Karpas-422 (cell line): ENCODE results near the gene PDXK. TPM values are rescaled to one million over a fixed set of nuclear protein-coding genes. Genes with fewer than 3 reads are reported as not detected.
"Not testable (repeated sequence)": the region's sequence is repeated elsewhere in the genome, so short reads cannot be mapped to it uniquely, and the experiment has no call there.

Source experiments
- DNase-seq: peaks from one replicate; pipeline ENCODE4 v3.0.0-alpha.2; 2015
- H2AFZ ChIP-seq: fragments of 200-600 bp; sonication (generic); 2 replicates; pipeline ENCODE4 v1.6.1; 2014; ENCODE audit warnings: antibody characterized with exemption, low read length, mixed read lengths
- H3K27ac ChIP-seq: fragments of 200-600 bp; sonication (generic); 2 replicates; pipeline ENCODE4 v1.5.1; 2014; ENCODE audit warnings: mild to moderate bottlenecking, low read length, moderate library complexity
- H3K27me3 ChIP-seq: fragments of 200-600 bp; sonication (generic); 2 replicates; pipeline ENCODE4 v1.6.1; 2014; ENCODE audit warnings: low read length, mixed read lengths
- H3K36me3 ChIP-seq: fragments of 200-600 bp; sonication (generic); 2 replicates; pipeline ENCODE4 v1.6.1; 2014; ENCODE audit warnings: low read length, mixed read lengths; ENCODE audit not compliant: insufficient read depth
- H3K4me1 ChIP-seq: fragments of 200-600 bp; sonication (generic); 2 replicates; pipeline ENCODE4 v1.6.1; 2014; ENCODE audit warnings: mild to moderate bottlenecking, low read length, mixed read lengths
- H3K4me2 ChIP-seq: fragments of 200-600 bp; sonication (generic); 2 replicates; pipeline ENCODE4 v1.6.1; 2014; ENCODE audit warnings: low read length, low read depth, mild to moderate bottlenecking; ENCODE audit not compliant: poor library complexity, severe bottlenecking
- H3K4me3 ChIP-seq: fragments of 200-600 bp; sonication (generic); 2 replicates; pipeline ENCODE4 v1.5.1; 2014; ENCODE audit warnings: mild to moderate bottlenecking, antibody characterized with exemption, low read length, mixed read lengths
- H3K79me2 ChIP-seq: fragments of 200-600 bp; sonication (generic); 2 replicates; pipeline ENCODE4 v1.6.1; 2014; ENCODE audit warnings: mild to moderate bottlenecking, low read length, mixed read lengths
- H3K9ac ChIP-seq: fragments of 200-600 bp; sonication (generic); 2 replicates; pipeline ENCODE4 v1.6.0; 2014; ENCODE audit warnings: low read length
- H3K9me2 ChIP-seq: fragments of 200-600 bp; sonication (generic), shearing (Covaris generic); replicated peaks from 2 replicates; pipeline ENCODE4 v1.6.0; 2014; ENCODE audit warnings: mild to moderate bottlenecking, low read length, moderate library complexity; ENCODE audit not compliant: insufficient read depth
- H3K9me3 ChIP-seq: fragments of 300-700, 200-600 bp; sonication (generic); 2 replicates; pipeline ENCODE4 v1.6.1; 2014; ENCODE audit warnings: low read length, mixed read lengths
- H4K20me1 ChIP-seq: fragments of 200-600 bp; sonication (generic); 2 replicates; pipeline ENCODE4 v1.6.1; 2014; ENCODE audit warnings: mild to moderate bottlenecking, antibody characterized with exemption, low read length, low read depth; ENCODE audit not compliant: insufficient read depth
- total RNA-seq: library from RNA; depleted of rRNA; stranded (reverse); fragments of >200 nt; shearing (Covaris generic); gene quantifications from 2 replicates; pipeline ENCODE4 v1.2.3, GENCODE V29; 2014; ENCODE audit warnings: low replicate concordance

Gene PDXK
- total RNA-seq, 1 experiment from 2014 or later: 44.7 TPM

DNA sequence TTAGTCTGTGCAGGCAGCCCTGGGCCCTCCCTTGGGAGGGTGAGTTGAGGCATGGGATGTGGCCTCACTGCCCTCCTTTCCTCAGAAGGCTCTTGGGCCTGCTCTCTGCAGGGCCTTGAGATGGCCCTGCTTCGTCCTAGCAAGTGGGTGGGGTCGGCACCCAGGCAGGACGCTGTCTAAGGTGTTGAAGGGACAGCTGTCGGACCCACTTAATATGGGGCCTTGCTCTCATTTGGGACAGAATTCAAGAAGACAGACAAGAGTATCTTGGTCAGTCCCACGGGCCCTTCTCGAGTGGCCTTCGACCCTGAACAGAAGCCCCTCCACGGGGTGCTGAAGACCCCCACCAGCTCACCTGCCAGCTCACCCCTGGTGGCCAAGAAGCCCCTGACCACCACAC is 26.0 kb upstream of the PDXK start:
- peaks cover 37% of the 10 kb centered on the region for H3K36me3 ChIP-seq

DNA sequence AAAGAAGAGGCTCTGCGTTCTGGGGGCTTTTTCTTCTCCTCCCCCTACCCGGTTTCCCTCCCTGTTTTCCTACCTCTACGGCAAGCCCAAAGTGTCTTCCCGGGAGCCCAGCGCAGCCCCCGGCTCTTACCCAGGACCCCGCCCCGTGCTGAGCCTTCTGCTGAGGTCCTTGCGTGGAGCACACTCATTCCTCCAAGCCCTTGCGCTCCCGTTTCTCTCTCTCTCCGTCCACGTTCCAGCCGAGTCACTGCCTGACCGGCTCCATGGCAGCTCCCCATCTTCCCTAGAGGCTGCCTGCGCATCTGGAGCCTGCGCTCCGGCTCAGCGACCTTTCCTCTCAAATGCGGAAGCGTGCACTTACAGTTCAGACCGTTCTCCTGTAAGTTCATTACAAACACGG is 24.9 kb upstream of the PDXK start:
- Histone ChIP-seq H3K9ac (no peak overlapping the region), H2AFZ (no peak overlapping the region), H4K20me1 (no peaks in the 10 kb centered on the region), H3K4me2 (no peak overlapping the region), H3K27ac (no peak overlapping the region), H3K4me1 (no peaks in the 10 kb centered on the region), H3K9me2 (no peaks in the 10 kb centered on the region), H3K79me2 (no peaks in the 10 kb centered on the region), H3K36me3 (peaks cover 30% of the 10 kb centered on the region; the same call in 1 of the 2 replicates), H3K9me3 (no peaks in the 10 kb centered on the region), H3K27me3 (no peaks in the 10 kb centered on the region), H3K4me3 (no peak overlapping the region)
- DNase-seq: no peak

More for the DNA sequence above, 26.0 kb upstream of the PDXK start:
- Histone ChIP-seq H2AFZ (no peak overlapping the region), H4K20me1 (no peaks in the 10 kb centered on the region), H3K4me1 (no peaks in the 10 kb centered on the region), H3K4me3 (no peak overlapping the region), H3K9ac (no peak overlapping the region), H3K4me2 (no peak overlapping the region), H3K79me2 (no peaks in the 10 kb centered on the region), H3K27ac (no peak overlapping the region), H3K27me3 (no peaks in the 10 kb centered on the region), H3K9me3 (no peaks in the 10 kb centered on the region), H3K9me2 (no peaks in the 10 kb centered on the region)
- no peak for DNase-seq

DNA sequence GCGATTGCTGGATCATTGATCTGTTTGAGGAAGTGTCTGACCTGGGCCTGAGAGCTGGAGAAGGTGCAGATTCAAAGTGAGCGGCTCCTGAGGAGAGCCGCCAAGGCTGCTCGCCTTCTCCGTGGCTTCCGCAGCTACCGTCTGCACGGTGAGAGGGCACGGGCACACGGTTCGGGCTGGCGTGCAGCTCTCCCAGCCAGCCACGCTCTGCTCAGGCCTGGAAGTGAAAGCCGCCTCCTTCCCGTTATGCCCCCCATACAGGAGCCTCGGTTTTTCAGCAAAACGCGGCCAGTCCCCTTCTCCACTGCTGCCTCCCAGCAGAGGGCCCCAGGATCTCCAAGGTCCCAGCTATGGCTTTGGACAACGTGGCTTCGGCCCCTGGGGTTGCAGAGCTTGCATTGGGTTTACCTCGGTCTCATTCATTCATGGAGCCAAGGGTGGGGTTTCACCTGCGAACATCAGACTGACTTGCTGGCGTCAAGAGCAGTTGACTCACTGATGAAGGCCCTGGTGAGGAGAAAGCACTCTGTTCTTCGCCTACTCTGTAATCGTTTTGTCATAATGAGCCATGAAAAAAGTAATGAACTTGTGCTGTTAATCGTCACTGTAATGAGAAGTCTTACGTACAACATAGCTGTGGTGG is 24.4 kb upstream of the PDXK start:
- H3K9ac ChIP-seq: no peak overlapping the region
- H3K9me2 ChIP-seq: no peaks in the 10 kb centered on the region
- H3K4me1 ChIP-seq: no peaks in the 10 kb centered on the region
- no peaks in the 10 kb centered on the region for H3K27me3 ChIP-seq
- H3K27ac ChIP-seq: no peak overlapping the region
- H3K36me3 ChIP-seq: peaks cover 30% of the 10 kb centered on the region; the same call in 1 of the 2 replicates
- no peaks in the 10 kb centered on the region for H3K9me3 ChIP-seq
- no peaks in the 10 kb centered on the region for H3K79me2 ChIP-seq
- H4K20me1 ChIP-seq: no peaks in the 10 kb centered on the region
- H3K4me2 ChIP-seq: no peak overlapping the region
- no peak for DNase-seq
- no peak overlapping the region for H2AFZ ChIP-seq
- no peak overlapping the region for H3K4me3 ChIP-seq

DNA sequence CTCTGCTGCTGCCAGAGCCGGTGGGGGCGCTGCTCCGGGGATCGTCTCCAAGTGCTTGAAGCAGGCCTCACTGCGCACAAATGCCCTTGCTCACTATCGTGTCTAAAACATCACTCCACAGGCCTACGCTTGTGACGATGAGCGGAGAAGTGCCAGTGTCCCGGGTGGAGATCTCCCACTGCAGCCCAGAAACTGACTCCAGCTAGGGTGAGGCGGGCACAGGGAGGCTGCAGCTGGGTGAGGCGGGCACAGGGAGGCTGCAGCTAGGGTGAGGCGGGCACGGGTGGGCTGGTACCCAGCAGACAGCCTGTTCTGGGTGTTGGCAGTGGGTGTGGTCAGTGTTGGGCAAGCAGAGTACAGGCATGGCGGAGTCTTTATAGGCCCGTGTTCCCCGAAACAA is 22.7 kb upstream of the PDXK start:
- no peaks in the 10 kb centered on the region for H4K20me1 ChIP-seq
- no peaks in the 10 kb centered on the region for H3K9me2 ChIP-seq
- no peaks in the 10 kb centered on the region for H3K27me3 ChIP-seq
- no peak overlapping the region for H2AFZ ChIP-seq
- no peak overlapping the region for H3K27ac ChIP-seq
- H3K4me1 ChIP-seq: no peaks in the 10 kb centered on the region
- no peak overlapping the region for H3K4me2 ChIP-seq
- peaks cover 30% of the 10 kb centered on the region; the same call in 1 of the 2 replicates for H3K36me3 ChIP-seq
- H3K79me2 ChIP-seq: no peaks in the 10 kb centered on the region
- H3K4me3 ChIP-seq: no peak overlapping the region
- no peaks in the 10 kb centered on the region for H3K9me3 ChIP-seq
- no peak overlapping the region for H3K9ac ChIP-seq
- no peak for DNase-seq

DNA sequence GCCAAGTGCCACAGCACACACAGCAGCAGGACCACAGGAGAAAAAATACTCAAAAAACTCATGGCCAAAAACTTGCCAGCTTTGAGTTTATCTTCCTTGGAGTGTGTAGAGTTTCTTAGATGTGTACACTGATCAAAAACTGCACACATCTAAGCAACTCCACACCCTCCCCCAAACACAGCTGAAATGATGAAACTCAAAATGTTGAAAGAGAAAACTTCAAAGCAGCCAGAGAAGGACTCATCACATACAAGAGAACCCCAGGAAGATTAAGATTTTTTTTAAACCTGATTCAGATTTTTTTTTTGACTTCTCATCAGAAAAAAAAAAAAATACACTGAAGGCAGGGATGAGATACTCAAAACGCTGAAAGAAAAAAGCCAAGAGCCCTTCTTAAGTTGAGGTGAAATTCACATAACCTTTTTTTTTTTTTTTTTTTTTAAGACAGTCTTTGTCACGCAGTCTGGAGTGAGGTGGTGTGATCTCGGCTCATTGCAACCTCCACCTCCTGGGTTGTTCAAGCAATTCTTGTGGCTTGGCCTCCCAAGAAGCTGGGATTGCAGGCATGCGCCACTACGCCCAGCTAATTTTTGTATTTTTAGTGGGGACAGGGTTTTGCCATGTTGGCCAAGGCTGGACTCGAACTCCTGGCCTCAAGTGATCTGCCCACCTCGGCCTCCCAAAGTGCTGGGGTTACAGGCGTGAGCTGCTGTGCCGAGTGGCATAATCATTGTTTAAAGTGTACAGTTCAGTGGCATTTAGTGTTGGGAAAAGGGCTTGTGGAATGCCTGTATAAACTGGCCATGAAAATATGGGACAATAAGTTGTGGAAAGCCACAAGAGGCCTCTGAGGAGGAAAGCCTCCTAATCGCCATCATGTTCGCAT is 20.9 kb upstream of the PDXK start:
- Histone ChIP-seq H3K79me2 (no peaks in the 10 kb centered on the region), H3K4me3 (no peak overlapping the region), H3K9me3 (no peaks in the 10 kb centered on the region), H3K36me3 (peaks cover 22% of the 10 kb centered on the region; the same call in 1 of the 2 replicates), H4K20me1 (no peaks in the 10 kb centered on the region), H3K4me2 (no peak overlapping the region), H2AFZ (no peak overlapping the region), H3K9ac (no peak overlapping the region), H3K27ac (no peak overlapping the region), H3K9me2 (no peaks in the 10 kb centered on the region), H3K27me3 (no peaks in the 10 kb centered on the region), H3K4me1 (no peaks in the 10 kb centered on the region)
- no peak for DNase-seq

DNA sequence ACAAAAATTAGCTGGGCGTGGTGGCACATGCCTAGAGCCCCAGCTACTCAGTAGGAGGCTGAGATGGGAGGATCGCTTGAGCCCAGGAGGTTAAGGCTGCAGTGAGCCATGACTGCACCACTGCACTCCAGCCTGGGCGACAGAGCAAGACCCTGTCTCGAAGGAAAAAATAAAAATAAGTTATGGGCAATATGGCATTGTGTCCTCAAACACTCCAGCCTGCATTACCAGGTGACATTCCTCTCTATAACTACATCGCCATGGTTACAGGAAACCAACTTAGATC is 19.5 kb upstream of the PDXK start:
- H3K27me3 ChIP-seq, H4K20me1 ChIP-seq, H3K9me2 ChIP-seq, H3K36me3 ChIP-seq, H3K27ac ChIP-seq, H3K4me1 ChIP-seq, H2AFZ ChIP-seq, H3K79me2 ChIP-seq, H3K9me3 ChIP-seq, H3K4me2 ChIP-seq, DNase-seq, H3K9ac ChIP-seq, H3K4me3 ChIP-seq: not testable (repeated sequence)

DNA sequence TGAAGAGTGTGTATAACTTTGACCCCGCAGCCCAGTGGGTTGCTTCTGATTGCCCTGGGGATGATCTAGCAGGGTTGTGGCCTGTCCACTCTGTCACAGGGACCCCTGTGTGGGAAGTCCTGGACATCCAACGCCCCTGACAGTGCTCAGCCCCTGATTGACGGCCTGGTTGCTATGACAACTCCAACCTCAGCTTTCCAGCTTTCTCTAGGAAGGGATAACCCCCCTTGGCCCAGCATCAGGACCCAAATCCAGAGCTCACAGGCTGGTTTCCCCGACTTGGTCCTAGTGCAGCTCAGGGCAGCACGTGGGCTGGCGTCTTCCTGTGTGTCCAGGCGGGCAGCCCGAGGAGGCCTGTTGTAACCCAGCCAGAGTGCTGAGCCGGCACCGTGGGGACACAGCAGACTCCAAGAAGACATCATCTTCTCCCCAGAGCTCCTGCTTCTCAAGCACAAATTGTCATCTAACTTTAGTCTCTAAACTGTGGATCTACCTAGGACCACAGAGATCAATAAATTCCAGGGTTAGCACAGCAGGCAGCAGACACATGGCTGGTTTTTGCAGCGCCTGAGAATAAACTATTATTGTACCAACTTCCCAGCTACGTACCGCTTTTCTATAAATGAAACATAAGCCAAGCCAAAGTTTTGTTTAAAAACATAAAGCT is 18.9 kb upstream of the PDXK start:
- Histone ChIP-seq H3K79me2 (no peaks in the 10 kb centered on the region), H2AFZ (no peak overlapping the region), H3K4me2 (no peak overlapping the region), H3K9ac (no peak overlapping the region), H4K20me1 (no peaks in the 10 kb centered on the region), H3K27me3 (no peaks in the 10 kb centered on the region), H3K9me2 (no peaks in the 10 kb centered on the region), H3K9me3 (no peaks in the 10 kb centered on the region), H3K27ac (no peak overlapping the region), H3K4me3 (no peak overlapping the region), H3K36me3 (peaks cover 7% of the 10 kb centered on the region; the same call in 1 of the 2 replicates), H3K4me1 (no peaks in the 10 kb centered on the region)
- no peak for DNase-seq
